GM21737 (cell line): ENCODE results near the gene SF1.

Experiments
- ATAC-seq: cut with Tn5 transposase; IDR thresholded peaks from one replicate; pipeline ENCODE4 v1.9.1; 2021; ENCODE audit warnings: mild to moderate bottlenecking, moderate library complexity; ENCODE audit not compliant: unreplicated experiment

The SF1 gene

DNA sequence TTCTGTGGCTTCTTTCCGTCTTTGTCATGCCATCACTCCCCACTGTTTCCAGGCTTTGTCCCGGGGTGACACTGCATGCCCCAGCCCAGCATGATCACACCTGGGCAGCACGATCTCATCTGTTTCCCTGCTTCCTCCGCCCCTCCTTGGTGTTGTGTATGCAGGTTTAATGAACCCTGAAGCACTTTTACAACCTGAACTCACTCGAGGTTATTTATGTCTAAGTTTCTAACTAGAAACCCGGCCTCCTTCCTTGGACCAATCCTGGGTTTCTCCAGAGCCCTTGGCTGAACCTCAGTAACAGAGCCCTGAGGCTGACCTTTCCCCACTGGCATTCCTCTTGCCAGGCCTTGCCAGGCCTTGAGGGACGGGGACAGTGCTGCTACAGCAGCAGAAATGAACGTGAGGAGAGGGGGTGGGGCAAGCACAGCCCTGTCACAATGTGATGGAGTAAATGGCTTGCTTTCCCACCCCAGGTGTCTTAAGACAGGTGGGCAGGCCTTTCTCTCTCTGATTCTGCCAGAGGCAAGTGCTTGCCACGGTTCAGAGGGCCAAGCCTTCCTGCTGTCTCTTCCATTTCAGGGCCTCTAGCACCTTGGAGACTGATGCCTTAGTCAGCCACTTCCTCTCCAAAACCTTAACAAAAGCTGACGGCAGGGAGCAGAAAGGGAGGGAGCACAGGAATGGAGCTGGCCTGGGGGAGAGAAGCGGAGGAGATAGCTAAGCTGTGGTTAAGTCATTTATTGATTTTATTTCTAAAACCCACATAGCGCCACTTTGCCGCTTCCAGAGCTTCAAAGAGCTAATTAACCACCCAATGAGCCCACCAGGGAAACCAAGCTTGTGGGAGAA, 15.4 kb downstream of the SF1 start:
- ATAC-seq, result no peak

- no peak for ATAC-seq
Measured at GRCh38 chr11:64762277-64762673, 16.1 kb downstream of the SF1 start.

DNA sequence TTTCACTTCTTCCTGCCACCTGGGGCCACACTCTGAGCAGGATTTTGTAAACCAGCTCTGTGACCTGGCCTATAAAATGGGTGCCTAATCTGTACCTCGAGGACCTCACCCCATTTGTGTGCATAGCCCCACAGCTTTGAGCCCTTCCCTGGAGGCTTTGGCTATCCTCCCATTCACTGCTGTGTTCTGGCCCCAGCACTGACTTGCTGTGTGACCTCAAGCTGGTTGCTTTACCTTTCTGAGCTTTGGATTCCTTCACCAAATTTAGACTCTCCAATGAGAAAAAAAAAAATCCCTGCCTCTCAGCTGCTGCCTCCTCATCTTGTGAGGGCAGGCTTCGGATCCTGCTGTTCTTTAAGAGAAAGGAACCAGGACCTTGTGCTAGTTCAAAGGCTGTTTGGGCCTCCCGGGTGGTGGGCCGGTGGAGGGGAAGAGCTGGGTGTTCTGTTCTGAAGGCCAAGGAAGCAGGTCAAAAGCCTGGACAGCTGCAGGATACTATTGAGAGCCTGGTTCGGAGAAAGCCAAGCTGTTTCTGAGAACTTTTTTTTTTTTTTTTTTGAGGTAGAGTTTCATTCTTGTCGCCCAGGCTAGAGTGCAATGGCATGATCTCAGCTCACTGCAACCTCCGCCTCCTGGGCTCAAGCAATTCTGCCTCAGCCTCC, 17.5 kb downstream of the SF1 start:
- no peak for ATAC-seq

GRCh38 chr11:64759722-64760719, 18.3 kb downstream of the SF1 start, which contains the start of gene PYGM:
TSS of gene PYGM (minus strand) at chr11:64759974. CDS start at chr11:64759898, 76 bp downstream.
- no peak for ATAC-seq

- no peak for ATAC-seq
Measured at GRCh38 chr11:64759131-64759721, 19.1 kb downstream of the SF1 start.

GRCh38 chr11:64758330-64759079, 19.8 kb downstream of the SF1 start:
- no peak for ATAC-seq

DNA sequence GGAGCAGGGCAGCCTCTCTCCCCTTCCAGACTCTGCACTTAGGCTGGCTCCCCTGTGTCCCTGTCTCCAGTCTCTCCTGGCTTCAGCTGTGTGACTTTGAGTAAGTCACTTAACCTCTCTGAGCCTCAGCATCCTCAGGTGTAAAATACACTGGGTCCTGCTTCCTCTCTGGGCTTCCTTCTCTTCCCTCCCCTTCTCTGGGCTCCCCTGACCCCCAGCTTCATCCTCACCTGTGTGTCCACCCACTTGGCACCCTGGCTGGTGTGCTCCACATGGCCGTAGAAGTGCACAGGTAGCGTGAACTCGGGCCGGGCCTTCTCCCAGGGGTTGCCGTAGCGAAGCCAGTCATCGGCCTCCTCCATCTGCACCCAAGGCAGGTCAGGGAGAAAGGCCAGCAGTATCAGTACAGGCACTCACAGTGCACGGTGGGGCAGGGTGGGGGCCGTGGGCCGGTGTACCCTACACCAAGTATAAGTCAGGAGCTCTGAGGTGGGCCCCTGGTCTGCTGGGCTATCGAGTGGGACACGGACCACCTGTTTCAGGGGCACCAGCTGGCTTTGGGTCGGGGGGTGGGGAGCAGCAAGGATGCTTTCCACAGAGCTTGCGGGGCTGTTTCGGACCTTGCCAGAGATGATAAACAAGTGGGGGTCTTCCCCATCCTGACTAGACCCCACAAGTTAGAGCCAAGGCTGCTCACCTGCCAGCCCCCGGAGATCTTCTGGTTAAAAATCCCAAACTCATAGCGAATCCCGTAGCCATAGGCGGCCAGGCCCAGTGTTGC, 20.6 kb downstream of the SF1 start:
- ATAC-seq, result no peak

DNA sequence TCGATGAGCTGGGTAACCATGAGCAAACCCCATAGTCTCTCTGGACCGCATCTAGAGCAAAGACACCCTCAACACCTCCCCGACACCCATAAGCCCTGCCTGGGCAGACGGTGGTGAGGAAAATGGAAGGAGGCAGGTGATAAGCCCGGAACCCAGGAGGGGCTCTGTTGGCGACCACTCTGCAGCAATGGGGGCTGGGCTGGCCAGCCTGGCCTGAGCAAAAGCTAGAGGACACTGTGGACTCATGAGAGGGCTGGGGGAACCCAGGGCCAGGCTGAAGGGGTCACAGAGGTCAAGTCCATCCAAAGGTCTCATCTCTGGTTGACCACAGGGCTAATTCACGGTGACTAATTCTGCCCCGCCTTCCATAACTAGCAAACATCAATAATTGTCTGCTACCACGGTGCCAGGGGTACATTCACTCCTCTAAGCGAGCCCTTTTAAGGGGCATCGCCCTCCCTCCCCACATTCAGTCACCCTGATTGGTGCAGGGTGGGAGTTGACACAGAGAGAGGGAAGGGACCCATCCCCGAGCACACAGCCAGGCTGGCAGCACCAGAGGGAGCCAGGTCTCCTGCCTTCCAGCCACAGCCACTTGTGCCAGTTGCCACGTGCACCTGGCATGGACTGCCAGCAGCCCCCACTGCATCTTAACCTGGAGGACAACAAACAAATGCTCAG, 22.5 kb downstream of the SF1 start:
- no peak for ATAC-seq

- ATAC-seq, result no peak
Measured at GRCh38 chr11:64754919-64755662, 23.3 kb downstream of the SF1 start.

DNA sequence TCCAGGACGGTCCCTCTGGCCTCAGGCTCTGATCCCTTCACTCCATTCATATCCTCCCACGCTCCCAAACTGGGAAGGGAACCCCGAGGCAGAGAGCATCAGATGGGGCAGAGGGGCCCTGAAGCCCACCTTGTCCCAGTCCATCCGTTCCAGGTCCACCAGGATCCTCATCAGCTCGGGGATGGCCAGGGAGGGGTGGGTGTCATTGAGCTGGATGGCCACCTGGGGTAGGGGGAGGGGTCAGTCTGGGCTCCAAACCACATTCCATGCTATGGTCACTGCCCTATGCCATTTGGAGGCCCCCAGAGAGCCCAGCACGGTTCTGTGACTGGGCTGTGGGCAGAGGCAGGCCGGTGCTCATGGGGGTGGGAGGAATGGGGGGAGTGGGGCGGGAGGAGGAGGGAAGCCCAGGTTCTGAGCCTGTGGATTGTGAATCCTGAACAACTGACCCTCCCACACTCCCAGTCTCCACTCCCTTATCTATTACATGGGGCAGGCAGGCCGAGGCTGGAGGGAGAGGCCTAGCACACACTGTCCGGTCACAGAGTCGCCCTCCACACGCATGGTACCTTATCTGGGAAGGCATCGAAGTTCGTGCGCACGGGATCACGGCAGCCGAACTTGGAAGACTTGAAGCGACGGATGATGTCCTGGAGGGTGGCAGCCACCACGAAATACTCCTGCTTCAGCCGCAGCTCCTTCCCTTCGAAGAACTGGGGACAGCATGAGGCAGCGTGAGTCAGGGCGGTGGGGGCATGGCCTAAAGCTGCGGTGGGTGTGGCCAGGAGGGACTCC, 24.0 kb downstream of the SF1 start:
- no peak for ATAC-seq

- no peak for ATAC-seq
Measured at GRCh38 chr11:64753380-64754123, 24.8 kb downstream of the SF1 start.

DNA sequence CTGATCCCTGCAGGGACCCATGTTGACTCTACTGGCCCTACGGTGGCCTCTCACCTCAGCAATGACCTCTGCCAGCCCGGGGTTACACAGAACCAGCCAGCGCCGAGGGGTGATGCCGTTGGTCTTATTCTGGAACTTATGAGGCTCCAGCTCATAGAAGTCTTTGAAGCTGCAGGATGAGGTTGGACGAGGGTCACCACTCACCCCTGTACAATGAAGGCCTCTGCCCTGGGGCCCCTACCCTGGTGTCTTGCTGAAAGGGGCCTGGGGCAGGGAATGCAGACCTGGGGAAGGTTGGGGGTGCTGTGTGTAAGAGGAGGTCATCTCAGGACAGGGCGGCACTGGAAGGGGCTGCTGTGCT, 25.3 kb downstream of the SF1 start:
- no peak for ATAC-seq

DNA sequence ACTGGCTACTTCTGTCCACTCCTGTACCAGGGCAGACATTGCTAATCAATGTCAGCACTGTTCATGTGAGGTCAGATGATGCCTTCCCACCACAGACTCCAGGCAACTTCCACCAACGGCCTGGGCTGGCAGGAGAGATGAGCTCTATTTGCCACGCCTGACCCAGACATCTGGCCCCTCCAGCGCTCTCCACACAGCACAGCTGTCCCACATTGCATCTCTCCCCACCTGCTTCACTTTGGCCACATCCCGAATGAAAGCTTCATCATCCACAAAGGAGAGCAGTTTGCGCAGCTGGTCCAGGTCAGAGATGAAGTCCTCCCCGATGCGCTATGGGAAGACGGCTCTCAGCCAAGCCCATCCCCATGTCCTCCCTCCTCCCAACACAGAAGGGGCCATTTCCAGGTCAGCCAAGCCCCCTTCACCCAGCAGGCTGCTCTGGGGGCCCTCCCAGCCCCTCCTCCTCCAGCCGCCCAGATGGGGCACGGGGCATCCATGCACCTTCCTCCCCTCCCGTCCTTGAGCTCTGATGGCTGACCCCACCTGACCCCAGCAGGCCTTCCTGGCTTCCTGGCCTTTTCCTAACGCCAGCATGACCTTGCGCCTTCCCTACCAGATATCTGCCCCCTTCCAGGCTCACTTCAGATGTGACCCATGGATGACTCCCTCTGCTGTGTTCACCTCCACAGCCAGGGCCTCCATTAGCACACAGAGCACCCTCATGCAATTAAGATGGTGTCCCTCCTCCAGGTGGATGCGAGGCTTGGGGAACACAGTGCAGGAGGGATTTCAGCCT, 26.0 kb downstream of the SF1 start:
- ATAC-seq, result no peak

DNA sequence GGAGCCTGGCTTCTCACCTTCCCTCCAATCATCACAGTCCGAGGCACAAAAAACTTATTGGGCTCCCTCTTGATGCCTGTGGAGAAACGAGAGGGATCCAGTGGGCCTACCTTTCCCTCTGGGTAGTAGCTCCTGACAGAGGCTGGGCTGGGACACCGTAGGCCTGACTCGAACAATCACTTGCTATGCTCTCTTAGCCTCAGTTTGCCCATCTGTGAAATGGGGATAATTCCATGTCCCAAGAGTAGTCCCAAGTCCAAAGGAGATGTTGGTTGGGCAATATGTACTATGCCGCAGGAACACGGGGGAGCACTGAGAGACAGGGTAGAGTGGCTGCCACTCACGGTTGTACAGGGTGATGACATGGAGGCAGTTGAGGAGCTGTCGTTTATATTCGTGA, 26.8 kb downstream of the SF1 start:
- no peak for ATAC-seq

- no peak for ATAC-seq
Measured at GRCh38 chr11:64751136-64751535, 27.2 kb downstream of the SF1 start.
